NCI-H2171 treated with DMSO at 0.1 percent for 48 hours (cell line): ENCODE results near the gene AGO1.
A peak's percentile ranks its signal among the peaks of the same experiment; 100 is the strongest.
"Not testable (repeated sequence)": the region's sequence is repeated elsewhere in the genome, so short reads cannot be mapped to it uniquely, and the experiment has no call there.

Source experiments
- DNase-seq: peaks from one replicate; lab custom pipeline; 2025; lab: John Stamatoyannopoulos, UW

The AGO1 gene

DNA sequence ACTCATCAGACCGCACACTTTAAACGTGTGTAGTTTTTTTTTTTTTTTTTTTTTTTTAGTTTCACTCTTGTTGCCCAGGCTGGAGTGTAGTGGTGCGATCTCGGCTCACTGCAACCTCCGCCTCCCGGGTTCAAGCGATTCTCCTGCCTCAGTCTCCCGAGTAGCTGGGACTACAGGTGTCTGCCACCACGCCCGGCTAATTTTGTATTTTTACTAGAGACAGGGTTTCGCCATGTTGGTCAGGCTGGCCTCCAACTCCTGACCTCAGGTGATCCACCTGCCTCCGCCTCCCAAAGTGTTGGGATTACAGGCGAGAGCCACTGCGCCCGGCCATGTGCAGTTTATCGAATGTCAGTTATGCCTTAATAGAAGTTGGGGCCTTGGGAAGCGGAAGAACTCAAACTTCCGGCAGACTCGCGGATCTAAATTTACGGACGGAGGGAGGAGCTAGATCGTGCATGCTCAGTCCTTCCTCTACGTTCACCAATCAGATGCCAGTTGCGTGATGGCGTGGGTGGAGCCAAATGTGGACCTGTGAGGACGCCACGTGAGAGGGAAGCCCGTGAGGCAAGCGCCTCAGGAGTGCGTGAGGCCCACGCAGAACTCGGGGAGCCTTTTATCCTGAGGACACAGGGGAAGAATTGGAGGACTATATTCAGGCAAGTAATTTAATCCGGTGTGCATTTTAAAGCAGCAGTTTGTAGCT is 13.6 kb upstream of the AGO1 start:
- not testable (repeated sequence) for DNase-seq

DNA sequence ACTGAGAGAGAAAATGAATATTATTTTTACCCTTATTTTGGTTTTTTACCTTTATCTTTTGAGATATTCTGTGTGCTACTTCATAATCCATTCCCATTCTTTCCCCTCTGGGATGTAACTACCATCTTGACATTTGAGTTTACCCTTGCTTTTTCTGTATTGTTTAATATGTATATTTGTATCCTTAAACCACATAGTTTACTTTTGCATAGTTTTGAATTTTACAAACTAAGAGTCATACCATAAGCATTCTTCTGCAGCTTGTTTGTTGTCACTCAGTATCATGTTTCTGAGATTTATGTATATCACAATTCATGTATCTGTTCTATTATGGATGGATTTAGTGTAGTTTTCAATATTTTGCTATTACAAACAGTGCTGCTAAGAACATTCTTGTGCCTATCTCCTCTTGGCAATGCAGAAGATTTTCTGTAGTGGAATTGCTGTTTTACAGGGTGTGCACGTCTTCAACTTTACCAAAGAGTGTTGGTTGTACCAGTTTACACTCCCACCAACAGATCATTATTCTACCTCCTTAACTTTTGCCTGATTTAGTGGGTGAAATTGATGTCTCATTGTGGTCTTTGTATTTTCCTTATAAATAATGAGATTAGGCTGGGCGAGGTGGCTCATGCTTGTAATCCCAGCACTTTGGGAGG is 12.2 kb upstream of the AGO1 start:
- DNase-seq, result no peak

DNA sequence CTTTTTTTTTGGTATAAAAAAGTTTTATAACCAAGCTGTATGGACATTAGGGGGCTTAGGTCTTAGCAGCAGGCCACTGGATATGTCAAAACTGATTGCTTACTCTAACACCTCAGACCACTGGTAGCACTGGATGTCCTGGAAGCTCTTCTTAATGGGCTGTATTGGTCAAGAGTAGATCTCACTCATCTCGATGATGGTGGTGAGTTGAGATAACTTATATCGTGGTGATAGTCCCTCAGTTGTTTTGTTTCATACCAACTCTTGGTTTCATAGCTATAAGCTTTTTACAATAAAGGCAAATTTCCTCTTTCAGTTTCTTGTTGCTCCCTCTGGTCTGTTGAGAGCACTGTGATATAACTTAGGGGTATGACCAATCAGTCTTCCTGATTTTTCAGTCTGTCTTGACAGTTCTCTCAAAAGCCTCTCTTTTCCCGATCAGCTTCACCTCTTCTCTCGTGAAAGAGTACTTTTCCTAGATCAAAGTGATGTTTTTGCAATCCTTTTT is 9.7 kb upstream of the AGO1 start:
- no peak for DNase-seq

DNA sequence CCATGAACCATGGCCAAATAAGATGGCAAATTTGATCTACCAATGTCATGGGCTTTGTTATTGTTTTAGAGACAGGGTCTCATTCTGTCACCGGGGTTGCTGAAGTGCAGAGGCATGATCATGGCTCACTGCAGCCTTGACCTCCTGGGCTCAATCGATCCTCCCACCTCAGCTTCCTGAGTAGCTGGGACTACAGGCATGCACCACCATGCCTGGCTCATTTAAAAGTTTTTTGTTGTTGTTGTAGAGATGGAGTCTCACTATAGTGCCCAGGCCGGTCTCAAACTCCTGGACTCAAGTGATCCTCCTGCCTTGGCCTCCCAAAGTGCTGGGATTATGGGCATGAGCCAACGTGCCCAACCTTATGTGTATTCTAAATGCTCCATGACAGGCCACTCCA is 8.9 kb upstream of the AGO1 start:
- DNase-seq, result not testable (repeated sequence)

DNA sequence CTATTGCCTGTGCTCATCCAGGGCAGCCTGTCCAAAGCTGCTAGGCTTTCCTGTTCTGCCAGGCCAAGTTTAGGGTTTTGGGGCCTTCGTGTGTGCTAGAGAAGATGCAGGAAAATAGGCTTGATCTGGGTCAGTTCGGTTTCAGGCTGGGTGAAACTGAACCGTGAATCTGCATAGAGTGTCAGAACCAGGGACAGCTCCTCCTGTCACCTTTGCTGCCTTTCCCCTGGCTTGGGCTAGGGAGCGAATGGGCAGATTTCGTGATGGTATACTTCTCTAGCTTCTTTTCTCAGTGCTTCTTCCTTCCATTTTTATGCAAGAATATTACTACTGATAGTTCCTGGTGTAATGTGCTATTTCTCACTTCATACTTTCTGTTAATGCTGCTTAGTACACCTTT is 6.0 kb upstream of the AGO1 start:
- DNase-seq, result no peak

DNA sequence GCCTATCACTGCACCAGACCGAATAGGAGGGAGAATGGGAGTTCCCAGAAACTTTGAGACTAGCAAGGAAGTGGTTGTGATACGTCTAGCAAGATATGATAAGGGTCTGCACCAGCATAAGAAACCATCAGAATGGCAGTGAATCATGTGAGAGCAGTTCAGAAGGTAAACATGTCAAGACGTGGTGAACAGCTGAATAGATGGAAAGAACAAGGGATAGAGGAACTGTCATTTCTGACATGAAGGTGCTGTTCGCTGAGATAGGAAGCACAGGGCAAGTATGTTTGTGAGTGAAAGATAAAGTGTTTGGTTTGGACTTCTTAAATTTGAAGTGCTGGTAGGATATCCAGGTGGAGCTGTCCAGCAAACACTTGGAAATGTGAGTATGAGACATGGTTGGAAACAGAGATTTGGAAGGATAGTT is 1.1 kb upstream of the AGO1 start:
- DNase-seq, result no peak

DNA sequence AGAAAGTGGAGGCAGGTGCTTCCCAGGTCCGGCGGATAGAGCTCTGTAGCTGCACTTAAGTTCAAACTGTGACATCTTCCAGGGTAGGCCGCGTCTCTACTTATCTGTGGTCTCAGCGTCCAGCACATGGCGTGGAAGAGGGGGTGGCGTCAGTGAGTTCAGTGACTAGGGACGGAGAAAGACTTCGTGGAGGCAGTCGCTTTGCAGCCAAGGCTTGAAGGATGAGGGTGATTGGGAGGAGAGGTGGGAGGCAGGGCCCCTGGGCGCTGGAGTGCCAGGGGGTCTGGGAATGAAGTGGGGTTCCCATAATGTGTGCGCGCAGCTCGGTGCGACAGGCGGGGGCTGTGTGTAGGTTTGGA is 444 bp upstream of the AGO1 start:
- no peak for DNase-seq

DNA sequence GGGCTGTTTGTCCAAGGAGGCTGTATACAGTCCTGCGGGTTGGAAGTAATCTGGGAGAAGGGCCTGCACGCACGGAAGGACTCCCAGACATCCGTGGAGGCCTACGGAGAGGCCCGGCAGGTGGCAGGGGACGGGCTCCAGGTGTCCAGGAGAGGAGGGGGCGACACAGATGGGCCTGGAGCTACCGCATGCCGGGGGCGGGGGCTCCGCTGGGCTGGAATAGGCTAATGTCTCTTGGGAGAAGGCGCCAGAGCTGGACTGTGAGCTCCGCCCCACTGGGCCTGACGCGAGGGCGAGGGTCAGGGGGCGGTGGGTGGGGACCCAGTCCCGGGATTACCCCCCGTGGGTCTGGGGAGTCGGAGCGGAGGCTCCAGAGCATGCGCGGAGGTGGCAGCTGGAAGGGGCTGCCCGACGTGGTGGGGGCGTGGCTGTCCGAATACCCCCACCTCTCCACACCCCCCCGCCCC is 659 bp downstream of the AGO1 start:
- peak; percentile 62 for DNase-seq

DNA sequence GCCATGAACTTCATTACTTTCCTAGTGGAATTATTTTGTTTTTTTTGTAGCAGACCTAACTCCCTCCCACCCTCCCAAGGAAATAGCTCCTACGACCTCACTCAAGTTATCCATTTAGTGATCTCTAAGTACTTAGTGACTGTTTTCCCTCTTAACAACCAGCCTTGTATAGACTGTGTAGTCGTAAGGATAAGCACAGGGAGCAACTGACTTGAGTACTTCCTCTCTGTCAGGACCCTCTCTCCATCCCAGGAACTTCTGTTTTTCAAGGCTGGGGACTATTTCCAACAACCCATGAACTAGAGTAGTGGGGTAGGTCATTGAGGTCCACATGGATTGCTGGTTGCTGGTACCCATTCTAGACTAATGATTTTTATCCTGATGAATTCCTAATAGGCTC is 1.9 kb downstream of the AGO1 start:
- DNase-seq, result no peak

DNA sequence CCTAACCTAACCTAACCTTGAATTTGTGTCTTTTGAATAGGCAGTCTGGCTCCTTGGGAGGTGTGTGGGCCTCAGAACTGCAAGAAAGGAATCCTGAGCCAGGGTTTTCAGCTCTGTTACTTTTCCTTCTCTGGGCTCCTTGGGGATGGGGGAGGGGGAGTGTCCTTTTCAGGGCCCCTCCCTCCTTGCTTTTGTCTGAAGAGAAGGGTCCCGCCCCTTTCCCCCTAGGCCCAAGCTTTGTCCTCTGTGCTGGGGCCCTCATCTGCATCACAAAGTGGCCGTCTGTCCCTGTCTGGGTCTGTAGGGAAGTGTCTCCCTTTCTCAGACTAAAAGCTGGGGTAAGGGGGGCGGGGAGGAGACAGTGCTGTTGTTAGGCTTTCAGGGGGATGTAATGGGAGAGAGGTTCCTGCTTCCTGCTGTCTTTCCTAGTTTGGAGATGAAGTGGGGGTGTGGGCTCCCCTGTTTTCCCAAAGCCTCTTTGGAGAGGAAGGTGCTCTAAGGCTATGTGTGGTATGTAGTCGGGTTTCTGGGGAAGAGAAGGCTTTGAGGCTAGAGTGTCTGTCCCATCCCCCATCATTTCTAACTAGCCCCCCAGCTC is 3.1 kb downstream of the AGO1 start:
- DNase-seq, result no peak

DNA sequence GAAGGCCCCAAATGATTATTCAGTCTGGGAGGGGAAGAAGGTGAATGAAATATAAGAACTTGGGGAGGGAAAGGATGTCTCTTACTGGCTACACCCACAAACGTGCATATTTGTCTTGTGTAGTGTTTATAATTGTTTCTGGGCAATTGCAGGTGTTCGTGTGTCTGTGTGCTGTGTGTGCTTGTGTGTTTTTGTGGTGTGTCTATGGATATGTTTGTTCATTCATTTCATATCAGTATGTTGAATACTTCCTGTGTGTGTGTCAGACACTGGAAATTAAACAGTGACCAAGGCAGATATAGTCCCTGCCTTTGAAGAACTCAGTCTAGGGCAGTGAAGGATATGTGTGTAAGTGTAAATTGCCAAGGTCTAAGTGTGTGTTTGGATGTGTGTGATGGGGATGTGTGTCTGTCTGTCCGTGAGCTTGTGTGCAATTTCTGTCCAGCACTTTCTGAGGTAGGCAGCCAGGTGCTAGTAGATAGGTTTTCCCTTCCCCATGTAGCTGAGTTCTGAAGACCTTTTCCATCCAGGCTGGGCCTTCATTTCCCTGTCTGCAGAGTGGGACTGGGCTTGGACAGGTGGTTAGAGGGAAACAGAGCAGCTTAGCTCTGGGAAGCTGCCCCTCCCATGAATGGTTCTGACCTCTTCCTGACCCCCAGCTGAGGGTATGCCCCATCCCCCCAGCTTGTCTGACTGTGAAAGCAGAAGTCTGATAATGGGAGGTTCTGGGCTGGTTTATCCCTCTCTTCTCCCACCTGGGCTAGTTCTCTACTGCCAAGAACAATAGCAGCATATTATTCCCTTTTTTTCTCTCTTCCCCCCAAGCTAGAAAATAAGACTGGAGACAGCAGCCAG is 3.8 kb downstream of the AGO1 start:
- DNase-seq, result peak; percentile 15

DNA sequence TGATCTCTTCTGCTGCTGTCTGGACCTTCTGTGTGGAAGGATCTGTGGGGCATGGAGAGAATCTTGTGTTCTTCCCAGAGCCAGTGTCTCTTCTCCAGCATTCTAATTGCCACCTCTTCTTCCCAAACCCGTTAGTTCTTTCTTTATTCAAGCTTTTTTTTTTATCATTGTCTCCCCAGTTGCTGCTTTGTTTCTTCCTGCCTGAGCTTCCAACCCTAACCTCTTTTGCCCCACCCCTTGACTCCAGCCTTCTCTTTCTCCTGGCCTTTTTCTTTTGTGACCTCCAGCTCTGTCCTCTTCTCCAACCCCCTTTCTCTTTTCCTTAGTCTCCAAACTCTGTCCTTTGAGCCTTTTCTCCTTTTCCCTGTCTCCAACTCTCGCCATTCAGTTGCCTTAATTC is 4.5 kb downstream of the AGO1 start:
- no peak for DNase-seq

DNA sequence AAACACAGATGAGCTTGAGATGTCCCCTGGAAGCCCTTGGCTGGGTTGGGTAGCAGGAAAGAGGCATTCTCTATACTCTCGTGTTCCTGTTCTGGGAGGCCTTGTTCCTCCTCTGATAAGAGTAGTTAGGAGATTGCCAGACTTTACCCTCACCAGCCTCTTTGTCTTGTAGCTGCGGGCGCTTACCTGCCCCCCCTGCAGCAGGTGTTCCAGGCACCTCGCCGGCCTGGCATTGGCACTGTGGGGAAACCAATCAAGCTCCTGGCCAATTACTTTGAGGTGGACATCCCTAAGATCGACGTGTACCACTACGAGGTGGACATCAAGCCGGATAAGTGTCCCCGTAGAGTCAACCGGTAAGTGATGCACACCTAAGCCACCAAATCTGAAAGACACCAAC is 5.2 kb downstream of the AGO1 start:
- DNase-seq, result no peak

DNA sequence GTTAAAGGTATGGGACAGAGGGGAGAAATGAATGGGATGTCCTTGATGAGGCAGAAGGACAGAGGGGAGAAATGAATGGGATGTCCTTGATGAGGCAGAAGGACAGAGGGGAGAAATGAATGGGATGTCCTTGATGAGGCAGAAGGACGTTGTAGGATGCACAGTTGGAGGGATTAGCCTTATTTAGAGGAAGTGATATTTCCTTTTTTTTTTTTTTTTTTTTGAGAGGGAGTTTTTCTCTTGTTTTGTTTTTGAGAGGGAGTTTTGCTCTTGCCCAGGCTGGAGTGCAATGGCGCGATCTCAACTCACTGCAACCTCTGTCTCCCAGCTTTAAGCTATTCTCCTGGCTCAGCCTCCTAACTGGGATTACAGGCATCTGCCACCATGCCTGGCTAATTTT is 6.0 kb downstream of the AGO1 start:
- DNase-seq, result not testable (repeated sequence)

DNA sequence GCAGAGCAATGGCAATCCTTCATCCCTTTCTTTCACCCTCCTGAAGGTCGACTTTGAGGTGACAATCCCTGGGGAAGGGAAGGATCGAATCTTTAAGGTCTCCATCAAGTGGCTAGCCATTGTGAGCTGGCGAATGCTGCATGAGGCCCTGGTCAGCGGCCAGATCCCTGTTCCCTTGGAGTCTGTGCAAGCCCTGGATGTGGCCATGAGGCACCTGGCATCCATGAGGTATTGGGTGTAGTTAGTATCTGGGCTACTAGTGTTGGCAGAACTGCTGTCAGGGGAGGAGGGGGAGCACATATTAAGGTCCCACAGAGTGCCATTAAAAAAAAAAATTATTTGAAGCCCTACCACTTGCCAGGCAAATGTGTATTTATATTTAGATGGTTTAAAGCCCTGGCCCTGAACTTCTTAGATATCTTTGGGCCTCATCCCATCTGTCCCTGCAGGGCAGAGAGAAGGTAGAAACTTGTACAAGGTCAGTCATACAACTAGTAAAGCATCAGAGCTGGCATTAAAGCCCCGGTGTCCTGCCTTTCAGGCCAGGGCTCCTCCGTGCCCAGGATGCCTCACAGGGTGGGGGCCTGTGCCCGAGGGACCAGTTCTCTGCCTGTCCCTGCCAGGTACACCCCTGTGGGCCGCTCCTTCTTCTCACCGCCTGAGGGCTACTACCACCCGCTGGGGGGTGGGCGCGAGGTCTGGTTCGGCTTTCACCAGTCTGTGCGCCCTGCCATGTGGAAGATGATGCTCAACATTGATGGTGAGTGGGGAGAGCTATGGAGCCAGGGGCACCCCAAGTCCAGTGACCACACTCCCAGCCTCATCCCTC is 10.3 kb downstream of the AGO1 start:
- no peak for DNase-seq

DNA sequence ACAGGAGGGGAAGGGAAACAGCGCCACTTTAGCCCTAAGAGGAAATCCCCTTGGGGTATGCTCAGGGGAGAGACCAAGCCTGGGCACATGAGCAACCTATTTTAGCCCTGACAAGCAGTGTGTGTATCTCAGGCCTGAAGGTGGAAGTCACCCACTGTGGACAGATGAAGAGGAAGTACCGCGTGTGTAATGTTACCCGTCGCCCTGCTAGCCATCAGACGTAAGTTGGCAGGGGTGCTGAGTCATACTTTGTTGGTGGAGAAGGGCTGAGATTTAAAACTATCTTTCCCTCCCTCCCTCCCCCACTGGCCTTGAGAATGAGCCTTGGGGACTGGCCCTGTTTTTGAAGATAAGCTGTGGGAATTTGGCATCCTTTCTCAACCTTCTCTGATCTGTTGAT is 11.2 kb downstream of the AGO1 start:
- no peak for DNase-seq

DNA sequence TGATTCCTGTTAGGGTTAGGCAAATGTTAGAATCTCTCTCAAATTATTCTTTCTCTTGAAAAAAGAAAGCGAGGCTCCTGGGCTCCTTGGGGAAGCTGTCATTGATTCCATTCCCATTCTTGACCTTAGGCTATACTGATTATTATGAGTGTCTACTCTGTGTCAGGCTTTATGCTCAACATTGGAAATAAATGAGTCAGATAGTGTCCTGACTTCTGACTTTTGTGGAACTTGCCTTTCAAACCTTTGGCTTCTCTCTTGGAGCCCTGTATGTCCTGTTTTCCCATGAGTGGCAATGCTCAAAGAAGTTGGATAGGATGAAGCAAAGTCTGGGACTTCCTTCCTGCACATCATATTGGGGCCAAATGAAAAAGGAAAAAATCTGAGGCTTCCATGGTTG is 11.6 kb downstream of the AGO1 start:
- no peak for DNase-seq

DNA sequence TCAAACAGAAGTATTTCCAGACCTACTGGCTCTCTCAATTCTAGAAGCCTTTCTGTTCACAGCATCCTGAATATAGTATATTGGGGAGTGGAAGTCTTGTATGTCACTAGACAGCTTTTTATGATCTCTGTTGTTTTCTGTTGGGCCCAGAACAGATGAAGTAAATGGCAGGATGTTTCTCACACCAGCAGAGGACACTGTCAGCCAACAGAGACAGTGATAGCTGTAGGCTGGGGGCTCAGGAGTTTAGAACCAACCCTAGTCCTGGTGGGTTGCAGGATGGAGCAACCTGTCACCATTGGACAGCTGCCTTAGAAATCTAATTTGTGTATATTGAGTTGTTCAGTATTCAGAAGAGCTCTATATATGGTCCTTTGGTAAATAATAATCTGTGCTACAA is 16.9 kb downstream of the AGO1 start:
- DNase-seq, result no peak

DNA sequence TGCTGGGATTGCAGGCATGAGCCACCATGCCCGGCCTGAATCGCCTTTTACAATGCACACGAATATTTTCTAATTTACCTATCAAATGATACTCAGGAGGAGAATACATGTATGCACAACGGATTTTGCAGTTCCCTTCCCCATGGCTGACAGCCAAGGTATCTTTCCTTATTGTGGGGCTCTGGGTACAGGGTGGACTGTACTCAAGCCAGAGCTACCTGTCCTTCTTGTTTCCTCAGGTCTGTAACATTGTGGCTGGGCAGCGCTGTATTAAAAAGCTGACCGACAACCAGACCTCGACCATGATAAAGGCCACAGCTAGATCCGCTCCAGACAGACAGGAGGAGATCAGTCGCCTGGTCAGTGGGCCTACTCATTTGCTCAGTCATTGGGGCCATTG is 18.2 kb downstream of the AGO1 start:
- no peak for DNase-seq

DNA sequence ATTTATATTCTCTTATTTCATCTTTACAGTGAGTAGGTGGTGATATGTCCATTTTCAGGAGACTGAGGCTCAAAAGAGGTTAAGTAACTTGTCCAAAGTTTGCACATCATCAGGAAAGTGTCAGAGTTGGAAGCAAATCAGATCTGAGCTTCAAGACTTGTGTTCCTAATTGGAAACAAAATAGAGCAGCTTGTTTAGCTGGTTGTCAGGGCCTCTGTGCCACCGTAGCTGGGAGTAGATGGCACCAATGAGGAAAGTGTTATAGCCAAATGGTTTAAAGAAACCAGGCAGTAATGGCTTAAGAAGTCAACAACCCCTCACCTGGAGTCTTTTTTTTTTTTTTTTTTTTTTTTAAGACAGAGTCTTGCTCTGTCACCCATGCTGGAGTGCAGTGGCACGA is 19.7 kb downstream of the AGO1 start:
- no peak for DNase-seq

DNA sequence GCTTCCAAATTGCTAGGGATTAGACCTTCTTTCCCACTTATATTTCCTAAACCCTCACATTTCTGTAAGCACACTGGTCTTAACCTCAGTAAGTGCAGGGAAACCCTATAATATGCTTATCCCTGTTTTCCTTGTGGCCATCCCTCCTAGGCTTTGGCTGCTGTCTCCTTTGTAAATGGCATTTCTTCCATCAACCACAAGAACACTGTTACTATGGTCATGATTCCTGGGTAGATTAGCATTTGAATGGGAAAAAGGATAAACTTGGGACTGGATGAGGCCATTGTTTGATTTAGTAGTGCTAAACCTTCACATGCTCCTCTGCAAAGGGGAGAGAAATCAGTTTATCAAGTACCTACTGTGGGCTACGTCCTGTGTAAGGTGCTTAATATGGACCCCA is 31.7 kb downstream of the AGO1 start:
- no peak for DNase-seq

DNA sequence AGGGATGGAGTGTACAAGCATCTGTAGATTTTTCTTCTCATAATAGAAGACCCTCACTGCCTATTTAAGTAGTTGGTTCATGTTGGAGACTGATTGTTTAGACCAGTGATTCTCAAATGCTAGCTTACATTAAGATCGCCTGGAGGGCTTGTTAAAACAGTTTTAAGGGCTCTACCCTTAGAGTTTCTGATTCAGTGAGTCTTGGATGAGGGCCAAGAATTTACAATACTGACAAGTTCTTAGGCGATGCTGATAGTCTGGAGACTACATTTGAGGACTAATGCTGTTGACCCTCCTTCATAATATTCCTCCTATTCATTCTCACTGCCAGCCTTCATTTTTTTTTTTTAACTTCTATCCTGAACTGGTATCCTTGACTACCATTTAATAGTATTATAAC is 32.7 kb downstream of the AGO1 start:
- no peak for DNase-seq
